K562 (cell line): ENCODE results near the gene CEP72. TPM values are rescaled to one million over a fixed set of nuclear protein-coding genes. Genes with fewer than 3 reads are reported as not detected.

Experiments used
- ATAC-seq: fragments of 200-7000 bp; cut with Tn5 transposase; 3 replicates; pipeline ENCODE4 v1.9.1; 2020; ENCODE audit warnings: moderate library complexity
- BruUV-seq: library from RNA; stranded (reverse); fragments of 400-500 nt; replicated peaks from 2 replicates; lab custom pipeline; 2021; lab: Mats Ljungman, UMichigan
- CTCF ChIA-PET: fragments of 300-600 bp; formaldehyde crosslinking; extraction: SDS; loops from one replicate; lab custom pipeline; 2021; ENCODE audit warnings: low intra/inter-chr PET ratio; lab: Yijun Ruan, JAX
- POLR2A ChIA-PET: fragments of 300-600, 350-650 bp; sonication (Branson Sonifier 250); formaldehyde crosslinking; extraction: SDS; loops from one replicate; lab custom pipeline; 2021; ENCODE audit warnings: antibody characterized with exemption, inconsistent platforms; lab: Yijun Ruan, JAX
- DNase-seq, 4 experiments: peaks; one replicate each; pipeline versions ENCODE4 v3.0.0 to v3.0.0-alpha.2; 2011 to 2018; ENCODE audit warnings: low spot score in 3 of 4, mixed read lengths in 3 of 4; ENCODE audit errors: extremely low read depth in 1 of 4
- FAIRE-seq: peaks from 2 replicates; lab custom pipeline; 2011; peaks lifted over from hg19 to GRCh38; lab: Jason Lieb, UNC
- H2AFZ ChIP-seq: 2 replicates; pipeline ENCODE4 v1.6.0; 2011; ENCODE audit warnings: low read depth, low read length, control low read depth, inconsistent platforms
- H3K27ac ChIP-seq: fragments of 200-600 bp; 3 replicates; pipeline ENCODE4 v1.8.0; 2011; ENCODE audit warnings: low read depth, mild to moderate bottlenecking, control low read depth, inconsistent platforms, low read length, moderate library complexity, mixed read lengths; ENCODE audit errors: extremely low read depth
- H3K27me3 ChIP-seq, 2 experiments: fragments of 300-600 bp in 1 of 2; 2 replicates in 1 of 2; 3 replicates in 1 of 2; pipeline versions ENCODE4 v1.6.0 to v1.8.0; 2011; ENCODE audit warnings: inconsistent platforms in 2 of 2, low read length in 2 of 2, mild to moderate bottlenecking in 1 of 2, mixed read lengths in 1 of 2, moderate library complexity in 1 of 2; ENCODE audit not compliant: control insufficient read depth in 2 of 2, insufficient read depth in 2 of 2
- H3K36me3 ChIP-seq: fragments of 300-600 bp; 3 replicates; pipeline ENCODE4 v1.8.0; 2011; ENCODE audit warnings: mild to moderate bottlenecking, low read length, inconsistent platforms; ENCODE audit not compliant: control insufficient read depth, insufficient read depth
- H3K4me1 ChIP-seq, 2 experiments: fragments of 200-600 bp in 1 of 2; replicated peaks in 1 of 2; 2 replicates in 1 of 2; 3 replicates in 1 of 2; pipeline versions ENCODE4 v1.5.1 to v1.8.0; 2011; ENCODE audit warnings: inconsistent platforms in 2 of 2, low read length in 2 of 2, mild to moderate bottlenecking in 1 of 2, mixed read lengths in 1 of 2, moderate library complexity in 1 of 2; ENCODE audit not compliant: control insufficient read depth in 2 of 2, insufficient read depth in 2 of 2
- H3K4me2 ChIP-seq: 2 replicates; pipeline ENCODE4 v1.6.1; 2011; ENCODE audit warnings: low read length, control low read depth, inconsistent platforms, mixed read lengths; ENCODE audit not compliant: insufficient read depth
- H3K4me3 ChIP-seq: fragments of 200-600 bp; sonication (generic), shearing (Covaris generic); 2 replicates; pipeline ENCODE4 v1.5.1; 2016; ENCODE audit warnings: control low read depth, inconsistent platforms
- H3K79me2 ChIP-seq: fragments of 200-600 bp; 3 replicates; pipeline ENCODE4 v1.8.0; 2011; ENCODE audit warnings: low read length, inconsistent platforms; ENCODE audit not compliant: control insufficient read depth, insufficient read depth
- H3K9ac ChIP-seq, 2 experiments: 2 replicates each; pipeline versions ENCODE4 v1.6.0 to v1.6.1; 2011; ENCODE audit warnings: low read depth in 2 of 2, low read length in 2 of 2, control low read depth in 1 of 2, inconsistent platforms in 1 of 2, mild to moderate bottlenecking in 1 of 2, mixed read lengths in 1 of 2; ENCODE audit not compliant: insufficient read depth in 1 of 2
- H3K9me1 ChIP-seq: one replicate; pipeline ENCODE4 v1.6.0; 2011; ENCODE audit warnings: inconsistent platforms, mild to moderate bottlenecking, low read length, moderate library complexity; ENCODE audit not compliant: control insufficient read depth, insufficient read depth
- H3K9me3 ChIP-seq: replicated peaks from 2 replicates; pipeline ENCODE4 v1.5.1; 2011; ENCODE audit warnings: low read depth, low read length, inconsistent platforms; ENCODE audit not compliant: control insufficient read depth, insufficient read depth
- H4K20me1 ChIP-seq: replicated peaks from 2 replicates; pipeline ENCODE4 v1.6.1; 2011; ENCODE audit warnings: low read length, inconsistent platforms, mixed read lengths; ENCODE audit not compliant: control insufficient read depth, insufficient read depth
- CBX2 ChIP-seq: fragments of 200-600 bp; sonication (generic); IDR thresholded peaks from one replicate; pipeline ENCODE4 v1.6.1; 2012; ENCODE audit warnings: mild to moderate bottlenecking, low read length, inconsistent platforms; ENCODE audit not compliant: insufficient read depth, poor library complexity, severe bottlenecking
- CBX8 ChIP-seq: fragments of 200-600 bp; sonication (generic); IDR thresholded peaks from 2 replicates; pipeline ENCODE4 v1.6.1; 2012; ENCODE audit warnings: borderline replicate concordance, mixed run types, low read depth, mild to moderate bottlenecking, moderate library complexity, mixed read lengths, low read length, control low read depth, inconsistent platforms; ENCODE audit not compliant: poor library complexity, severe bottlenecking; ENCODE audit errors: extremely low read depth
- GATAD2A ChIP-seq: fragments of 450-650 bp; IDR thresholded peaks from 2 replicates; pipeline ENCODE4 v1.6.1; 2017
- ZNF57 ChIP-seq: fragments of 450-650 bp; formaldehyde crosslinking; IDR thresholded peaks from 2 replicates; pipeline ENCODE4 v1.4.0; 2020; ENCODE audit warnings: mild to moderate bottlenecking, moderate library complexity
- WGBS: fragments of 100-300 bp; shearing (Covaris generic); methylation state at CpG from one replicate; pipeline ENCODE4 v1.1.6; 2016; ENCODE audit warnings: low coverage, mixed read lengths; ENCODE audit not compliant: insufficient coverage; ENCODE audit errors: missing lambda C conversion rate; 5-methylcytosine and 5-hydroxymethylcytosine counted together
- in situ Hi-C: fragments of 300-500 bp; cut with MboI; formaldehyde crosslinking; loops from 4 replicates; pipeline ENCODE4 v1.15.0; 2018; ENCODE audit warnings: inconsistent platforms, mixed read lengths
- intact Hi-C: fragments of 100-400 bp; cut with micrococcal nuclease; formaldehyde crosslinking; loops from 2 replicates; pipeline ENCODE4 v1.14.2; 2022
- polyA plus RNA-seq, 8 experiments: library from polyadenylated mRNA; depleted of rRNA in 4 of 8; stranded (reverse) in 5 of 8; unstranded in 3 of 8; fragments of >200 nt; fragmentation: Nextera tagmentation in 2 of 8; fragmentation: Illumina TruSeq in 1 of 8; extraction: Ambion mirVana in 2 of 8; extraction: Trizol in 1 of 8; gene quantifications; 2 replicates each; pipeline versions ENCODE4 v1.2.1 to v1.2.3, GENCODE V29; 2011 to 2014; ENCODE audit warnings: inconsistent platforms in 1 of 8, missing spikeins in 1 of 8
- total RNA-seq, 7 experiments: library from RNA; depleted of rRNA in 6 of 7; stranded (reverse); fragments of >200 nt in 6 of 7; fragmentation: Illumina TruSeq in 2 of 7; extraction: Trizol in 2 of 7; gene quantifications; 2 replicates each; pipeline versions ENCODE4 v1.2.1 to v1.2.3, GENCODE V29; 2011 to 2021; ENCODE audit warnings: low replicate concordance in 1 of 7

The CEP72 gene
- total and polyA plus RNA-seq, 9 of the 15 experiments (the other 6 are each of a cell fraction or from before 2014, with no cell fraction given), result 0.89 to 38.1 (median 14.2) TPM

GRCh38 chr5:594226-594860 lies 17.8 kb upstream of the CEP72 start:
- in situ Hi-C loops (no loop called here), intact Hi-C loops (no loop called here)
- no peaks in the 10 kb centered on the region for H4K20me1 ChIP-seq
- H3K9me1 ChIP-seq, result no peaks in the 10 kb centered on the region
- 3% methylated on average over 2 of the region's 2 CpGs for WGBS
- peaks cover 44 to 59% of the 10 kb centered on the region in 2 experiments for H3K27me3 ChIP-seq
- no peaks in the 10 kb centered on the region for H3K36me3 ChIP-seq
- BruUV-seq, result no TSS peak
- H3K9me3 ChIP-seq, result no peaks in the 10 kb centered on the region
- H3K9ac ChIP-seq, result no peak overlapping the region
- no peak overlapping the region for H3K27ac ChIP-seq
- H2AFZ ChIP-seq, result no peak overlapping the region
- FAIRE-seq (no peak), DNase-seq (no peak), ATAC-seq (no peak)
- ChIA-PET POLR2A (no interaction called here), CTCF (no interaction called here)
- no peak overlapping the region for H3K4me3 ChIP-seq
- TF ChIP-seq GATAD2A (no peak), CBX8 (peak; percentile 56)
- no peaks in the 10 kb centered on the region for H3K79me2 ChIP-seq
- no peak overlapping the region for H3K4me2 ChIP-seq
- H3K4me1 ChIP-seq, result no peaks in the 10 kb centered on the region; a peak in 1 of 5 replicates

- no peaks in the 10 kb centered on the region for H3K9me1 ChIP-seq
- ChIA-PET CTCF (no interaction called here), POLR2A (no interaction called here)
- FAIRE-seq (no peak), DNase-seq (no peak), ATAC-seq (no peak)
- no peak overlapping the region for H2AFZ ChIP-seq
- H3K9ac ChIP-seq, result no peak overlapping the region
- H3K4me1 ChIP-seq, result no peaks in the 10 kb centered on the region; a peak in 1 of 5 replicates
- no peak overlapping the region for H3K27ac ChIP-seq
- no peak overlapping the region for H3K4me2 ChIP-seq
- H3K36me3 ChIP-seq, result no peaks in the 10 kb centered on the region
- in situ Hi-C loops, result no loop called here
- H3K79me2 ChIP-seq, result no peaks in the 10 kb centered on the region
- H4K20me1 ChIP-seq, result no peaks in the 10 kb centered on the region
- no peak overlapping the region for H3K4me3 ChIP-seq
- no peaks in the 10 kb centered on the region for H3K9me3 ChIP-seq
- no peak for TF ChIP-seq ZNF57
- peak; percentile 69 for TF ChIP-seq CBX2
- H3K27me3 ChIP-seq, result peaks cover 47 to 61% of the 10 kb centered on the region in 2 experiments
- intact Hi-C loops, result no loop called here
- BruUV-seq, result no TSS peak
- 2% methylated on average over 3 of the region's 3 CpGs for WGBS
Measured at GRCh38 chr5:595285-595875, 16.8 kb upstream of the CEP72 start.
